ENCODE measurements around the gene SLC27A6.
"Not testable (repeated sequence)": the region's sequence is repeated elsewhere in the genome, so short reads cannot be mapped to it uniquely, and the experiment has no call there.

SLC27A6 gene, protein sequence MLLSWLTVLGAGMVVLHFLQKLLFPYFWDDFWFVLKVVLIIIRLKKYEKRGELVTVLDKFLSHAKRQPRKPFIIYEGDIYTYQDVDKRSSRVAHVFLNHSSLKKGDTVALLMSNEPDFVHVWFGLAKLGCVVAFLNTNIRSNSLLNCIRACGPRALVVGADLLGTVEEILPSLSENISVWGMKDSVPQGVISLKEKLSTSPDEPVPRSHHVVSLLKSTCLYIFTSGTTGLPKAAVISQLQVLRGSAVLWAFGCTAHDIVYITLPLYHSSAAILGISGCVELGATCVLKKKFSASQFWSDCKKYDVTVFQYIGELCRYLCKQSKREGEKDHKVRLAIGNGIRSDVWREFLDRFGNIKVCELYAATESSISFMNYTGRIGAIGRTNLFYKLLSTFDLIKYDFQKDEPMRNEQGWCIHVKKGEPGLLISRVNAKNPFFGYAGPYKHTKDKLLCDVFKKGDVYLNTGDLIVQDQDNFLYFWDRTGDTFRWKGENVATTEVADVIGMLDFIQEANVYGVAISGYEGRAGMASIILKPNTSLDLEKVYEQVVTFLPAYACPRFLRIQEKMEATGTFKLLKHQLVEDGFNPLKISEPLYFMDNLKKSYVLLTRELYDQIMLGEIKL

DNA sequence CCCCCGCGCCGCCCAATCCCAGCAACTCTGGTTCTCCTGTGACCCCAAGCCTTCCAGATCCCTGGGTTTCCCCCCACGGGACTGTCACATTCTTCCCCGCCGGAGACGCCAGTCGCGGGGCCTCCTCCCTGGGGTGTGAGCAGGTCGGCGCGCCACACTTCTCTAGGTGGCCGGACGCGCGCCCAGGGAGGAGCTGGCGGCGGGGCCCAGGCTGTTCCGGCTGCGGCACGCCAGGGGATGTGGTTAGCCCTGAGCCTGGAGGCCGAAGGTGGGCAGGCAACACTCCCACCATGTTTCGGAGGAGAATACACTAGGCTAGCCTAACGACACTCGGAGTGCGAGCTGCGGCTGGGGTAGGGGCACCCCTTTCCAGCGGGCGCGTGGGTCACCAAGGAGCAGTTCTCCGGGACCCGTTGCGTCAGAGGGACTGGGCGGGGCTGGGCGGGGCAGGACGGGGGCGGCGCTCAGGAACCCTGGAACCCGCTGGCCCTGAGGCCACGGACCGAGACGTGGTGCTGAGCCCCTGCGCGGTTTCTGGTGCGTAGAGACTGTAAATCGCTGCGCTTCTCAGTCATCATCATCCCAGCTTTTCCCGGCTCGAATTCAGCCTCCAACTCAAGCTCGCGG lies at the start of gene SLC27A6:
TSS of gene SLC27A6 (plus strand) at position 478 of the 627 bp plus-strand sequence. CDS start 650 bp downstream, outside the sequence.
- in situ Hi-C loops (cut with MboI; ENCODE audit: low pct_unique_long_range_greater_than_20kb, low sequenced_read_pairs, unreplicated experiment), result no loop called here
- DNase-seq (ENCODE audit: low spot score), result no peak
- TF ChIP-seq, protein P1, sequence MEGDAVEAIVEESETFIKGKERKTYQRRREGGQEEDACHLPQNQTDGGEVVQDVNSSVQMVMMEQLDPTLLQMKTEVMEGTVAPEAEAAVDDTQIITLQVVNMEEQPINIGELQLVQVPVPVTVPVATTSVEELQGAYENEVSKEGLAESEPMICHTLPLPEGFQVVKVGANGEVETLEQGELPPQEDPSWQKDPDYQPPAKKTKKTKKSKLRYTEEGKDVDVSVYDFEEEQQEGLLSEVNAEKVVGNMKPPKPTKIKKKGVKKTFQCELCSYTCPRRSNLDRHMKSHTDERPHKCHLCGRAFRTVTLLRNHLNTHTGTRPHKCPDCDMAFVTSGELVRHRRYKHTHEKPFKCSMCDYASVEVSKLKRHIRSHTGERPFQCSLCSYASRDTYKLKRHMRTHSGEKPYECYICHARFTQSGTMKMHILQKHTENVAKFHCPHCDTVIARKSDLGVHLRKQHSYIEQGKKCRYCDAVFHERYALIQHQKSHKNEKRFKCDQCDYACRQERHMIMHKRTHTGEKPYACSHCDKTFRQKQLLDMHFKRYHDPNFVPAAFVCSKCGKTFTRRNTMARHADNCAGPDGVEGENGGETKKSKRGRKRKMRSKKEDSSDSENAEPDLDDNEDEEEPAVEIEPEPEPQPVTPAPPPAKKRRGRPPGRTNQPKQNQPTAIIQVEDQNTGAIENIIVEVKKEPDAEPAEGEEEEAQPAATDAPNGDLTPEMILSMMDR (IDR thresholded peaks at IDR 0.05; ENCODE audit: extremely low read depth, insufficient read depth, missing control alignments), result no peak

DNA sequence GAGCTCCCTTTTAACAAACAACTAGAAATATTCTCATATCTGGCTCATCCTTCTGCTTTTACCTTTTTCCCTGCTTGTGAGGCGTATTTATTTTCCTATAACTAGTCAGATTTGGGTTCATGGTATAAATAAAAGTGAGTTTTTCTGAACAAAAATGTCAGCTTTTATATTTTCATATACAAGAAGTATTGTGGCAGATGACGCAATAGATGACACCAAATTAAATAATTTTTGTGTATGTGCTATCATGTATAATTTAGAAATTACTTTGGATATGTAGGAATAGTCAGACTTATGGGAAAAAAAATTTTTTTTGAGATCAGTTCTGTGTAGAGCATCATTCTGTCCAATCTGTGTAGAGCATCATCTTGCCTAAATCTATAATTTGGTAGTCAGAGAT lies 45.7 kb upstream of the SLC27A6 start:
- in situ Hi-C loops (cut with MboI; ENCODE audit: low pct_unique_long_range_greater_than_20kb, low sequenced_read_pairs, unreplicated experiment), result loop anchor here (25.0 kb wide), 1 partner anchor 218 kb away; no protein-coding TSS in a partner anchor
- TF ChIP-seq, protein P1 (IDR thresholded peaks at IDR 0.05; ENCODE audit: extremely low read depth, insufficient read depth, missing control alignments), result no peak
- DNase-seq (ENCODE audit: low spot score), result no peak

DNA sequence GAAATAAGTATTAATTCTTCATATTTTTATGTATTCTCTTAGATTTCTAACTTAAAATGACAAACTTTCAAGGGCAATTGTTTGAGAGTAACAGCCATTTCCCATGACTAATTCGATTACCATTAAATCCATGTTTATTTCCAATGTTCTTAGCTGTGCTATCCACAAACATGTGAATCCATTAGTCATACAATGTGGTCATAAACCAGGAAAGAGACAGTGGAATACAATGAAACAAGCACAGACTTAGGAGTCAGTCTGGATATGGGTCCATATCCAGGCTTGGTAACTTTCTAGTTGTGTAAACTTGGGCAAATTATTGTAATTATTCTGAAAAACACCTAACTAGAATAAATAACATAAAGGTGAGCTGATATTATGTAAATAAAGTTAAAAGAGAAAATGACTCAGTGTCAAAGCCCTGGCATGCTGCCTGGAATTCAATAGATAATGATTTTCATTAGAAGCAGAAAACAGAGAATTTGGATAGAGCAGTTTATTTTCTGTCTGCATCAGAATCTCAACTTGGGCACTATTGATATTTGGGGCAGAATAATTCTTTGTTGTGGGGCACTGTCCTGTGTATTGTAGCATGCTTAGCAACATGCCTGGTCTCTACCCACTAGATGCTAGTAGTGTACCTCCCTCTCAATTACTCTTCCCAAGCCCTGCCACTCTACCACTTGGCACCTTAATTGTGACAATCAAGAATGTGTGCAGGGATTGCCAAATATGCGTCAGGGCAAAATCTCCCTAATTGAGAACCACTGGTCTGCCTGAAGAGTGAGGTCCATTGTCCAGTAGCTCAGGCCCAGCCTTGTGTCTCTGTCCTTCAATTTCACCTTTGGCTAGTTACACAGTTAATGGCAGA lies 44.7 kb upstream of the SLC27A6 start:
- DNase-seq (ENCODE audit: low spot score), result no peak
- in situ Hi-C loops (cut with MboI; ENCODE audit: low pct_unique_long_range_greater_than_20kb, low sequenced_read_pairs, unreplicated experiment), result loop anchor here (25.0 kb wide), 1 partner anchor 217 kb away; no protein-coding TSS in a partner anchor
- TF ChIP-seq, protein P1 (IDR thresholded peaks at IDR 0.05; ENCODE audit: extremely low read depth, insufficient read depth, missing control alignments), result no peak

DNA sequence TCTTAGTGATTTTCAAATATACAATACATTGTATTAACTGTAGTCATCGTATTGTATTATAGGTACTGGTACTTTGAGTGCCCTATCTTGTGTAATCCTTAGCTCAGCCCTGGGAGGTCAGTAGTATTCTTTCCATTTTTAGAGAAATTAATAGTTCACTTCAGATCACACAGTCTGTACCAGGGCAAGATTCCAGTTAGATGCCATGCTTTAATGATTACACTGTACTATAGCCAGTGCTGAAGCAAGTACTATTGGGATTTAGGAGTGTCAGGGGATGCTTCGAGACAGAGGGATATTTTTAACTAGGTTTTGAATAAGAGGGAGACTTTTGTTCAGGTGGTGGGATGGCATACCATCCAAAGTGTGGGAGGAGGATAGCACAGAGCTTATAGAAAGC lies 41.0 kb upstream of the SLC27A6 start:
- DNase-seq (ENCODE audit: low spot score), result no peak
- TF ChIP-seq, protein P1 (IDR thresholded peaks at IDR 0.05; ENCODE audit: extremely low read depth, insufficient read depth, missing control alignments), result no peak
- in situ Hi-C loops (cut with MboI; ENCODE audit: low pct_unique_long_range_greater_than_20kb, low sequenced_read_pairs, unreplicated experiment), result loop anchor here (25.0 kb wide), 1 partner anchor 213 kb away; no protein-coding TSS in a partner anchor

DNA sequence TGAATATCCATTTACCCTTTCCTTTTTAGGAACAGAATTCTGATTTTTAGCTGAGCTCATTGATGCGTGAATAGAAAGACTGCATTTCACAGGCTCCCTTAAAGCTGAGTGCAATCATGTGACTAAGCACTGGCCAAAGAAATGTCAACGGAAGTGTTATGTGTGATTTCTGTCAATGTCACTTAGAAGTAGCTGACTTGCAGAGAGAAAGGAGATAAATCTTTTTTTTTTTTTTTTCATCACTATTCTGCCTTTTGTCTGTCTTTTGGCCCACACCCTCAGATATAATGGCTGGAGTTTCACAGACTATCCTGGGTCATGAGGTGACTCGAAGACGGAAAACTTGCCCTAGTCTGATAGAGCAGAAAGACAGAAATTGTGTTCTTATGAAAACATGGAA lies 39.3 kb upstream of the SLC27A6 start:
- no peak for DNase-seq (ENCODE audit: low spot score)
- in situ Hi-C loops (cut with MboI; ENCODE audit: low pct_unique_long_range_greater_than_20kb, low sequenced_read_pairs, unreplicated experiment), result no loop called here
- TF ChIP-seq, protein P1 (IDR thresholded peaks at IDR 0.05; ENCODE audit: extremely low read depth, insufficient read depth, missing control alignments), result no peak

DNA sequence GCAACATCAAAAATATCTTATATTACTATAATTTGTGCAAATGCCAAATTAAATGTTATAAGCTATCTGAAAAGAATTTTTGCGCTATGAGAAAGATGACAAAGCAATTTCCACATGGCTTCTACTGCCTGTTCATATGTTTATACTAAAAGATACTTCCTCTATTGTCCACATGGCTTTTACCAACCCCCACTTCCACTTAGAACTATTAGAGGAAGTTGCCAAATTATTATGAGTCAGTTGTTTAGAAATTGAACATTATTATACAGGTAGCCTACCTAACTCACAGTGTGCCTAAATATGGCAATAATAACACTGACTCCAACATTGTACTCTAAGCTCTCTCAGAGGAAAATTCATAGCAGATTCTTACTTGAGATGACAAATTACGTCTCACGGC lies 37.6 kb upstream of the SLC27A6 start:
- in situ Hi-C loops (cut with MboI; ENCODE audit: low pct_unique_long_range_greater_than_20kb, low sequenced_read_pairs, unreplicated experiment), result no loop called here
- TF ChIP-seq, protein P1 (IDR thresholded peaks at IDR 0.05; ENCODE audit: extremely low read depth, insufficient read depth, missing control alignments), result no peak
- no peak for DNase-seq (ENCODE audit: low spot score)

DNA sequence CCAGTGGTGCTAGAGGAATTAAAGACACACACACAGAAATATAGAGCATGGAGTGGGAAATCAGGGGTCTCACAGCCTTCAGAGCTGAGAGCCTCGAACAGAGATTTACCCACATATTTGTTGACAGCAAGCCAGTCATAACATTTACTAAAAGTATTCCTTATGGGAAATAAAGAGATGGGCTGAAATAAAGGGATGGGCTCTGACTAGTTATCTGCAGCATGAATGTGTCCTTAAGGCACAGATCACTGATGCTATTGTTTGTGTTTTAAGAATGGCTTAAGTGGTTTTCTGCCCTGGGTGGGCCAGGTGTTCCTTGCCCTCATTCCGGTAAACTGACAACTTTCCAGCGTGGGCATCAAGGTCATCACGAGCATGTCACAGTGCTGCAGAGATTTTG lies 33.1 kb upstream of the SLC27A6 start:
- DNase-seq (ENCODE audit: low spot score); in situ Hi-C loops (cut with MboI; ENCODE audit: low pct_unique_long_range_greater_than_20kb, low sequenced_read_pairs, unreplicated experiment): not testable (repeated sequence)

DNA sequence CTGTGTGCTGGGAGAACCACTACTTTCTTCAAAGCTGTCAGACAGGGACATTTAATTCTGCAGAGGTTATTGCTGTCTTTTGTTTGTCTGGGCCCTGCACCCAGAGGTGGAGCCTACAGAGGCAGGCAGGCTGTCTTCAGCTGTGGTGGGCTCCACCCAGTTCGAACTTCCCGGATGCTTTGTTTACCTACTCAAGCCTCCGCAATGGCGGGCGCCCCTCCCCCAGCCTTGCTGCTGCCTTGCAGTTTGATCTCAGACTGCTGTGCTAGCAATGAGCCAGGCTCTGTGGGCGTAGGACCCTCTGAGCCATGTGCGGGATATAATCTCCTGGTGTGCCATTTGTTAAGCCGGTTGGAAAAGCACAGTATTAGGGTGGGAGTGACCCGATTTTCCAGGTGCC lies 22.2 kb upstream of the SLC27A6 start:
- DNase-seq (ENCODE audit: low spot score); in situ Hi-C loops (cut with MboI; ENCODE audit: low pct_unique_long_range_greater_than_20kb, low sequenced_read_pairs, unreplicated experiment): not testable (repeated sequence)

Measured in GM13977 (cell line).